OCI-LY1 (cell line): Measurements from ENCODE around the gene ADAM12.

ENCODE experiments used
- CTCF ChIP-seq: fragments of 200-600 bp; sonication (generic), shearing (Covaris generic); IDR thresholded peaks from 2 replicates; pipeline ENCODE4 v1.5.1; 2017; ENCODE audit warnings: mild to moderate bottlenecking, antibody characterized with exemption, low read length, moderate library complexity, mixed read lengths
- EZH2 ChIP-seq: fragments of 200-600 bp; sonication (generic), shearing (Covaris generic); IDR thresholded peaks from 2 replicates; pipeline ENCODE4 v1.8.0; 2017; ENCODE audit warnings: borderline replicate concordance, mixed run types, mild to moderate bottlenecking, antibody characterized with exemption, low read length, moderate library complexity, mixed read lengths

DNA sequence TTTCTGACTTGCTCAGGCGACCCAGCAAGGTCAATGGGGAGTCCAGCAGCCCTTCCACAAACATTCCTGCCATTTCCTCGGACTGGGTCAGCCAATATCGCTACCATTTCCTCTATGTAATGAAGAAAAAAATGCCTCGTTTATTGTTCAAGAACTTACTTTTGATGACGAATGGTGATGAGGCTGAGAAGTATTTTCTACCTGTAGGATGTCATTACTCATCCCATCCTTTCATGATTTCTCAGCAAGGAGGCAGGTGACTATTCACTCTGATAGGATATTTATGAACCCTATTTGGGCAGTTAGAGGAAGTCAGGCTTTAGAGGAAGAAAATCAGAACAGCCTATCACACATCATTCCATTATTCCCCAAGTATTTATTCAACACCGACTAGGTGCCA, 313.3 kb downstream of the ADAM12 start:
- TF ChIP-seq CTCF (no peak), EZH2 (no peak)
